Activated CD8-positive, alpha-beta memory T cell treated with anti-CD3 and anti-CD28 coated beads for 36 hours (primary cell): ENCODE data around the gene NAALADL2. TPM values are rescaled to one million over a fixed set of nuclear protein-coding genes. Genes with fewer than 3 reads are reported as not detected.

ENCODE experiments used
- CTCF ChIA-PET: fragments of 350-600 bp; sonication (Branson Sonifier 250); formaldehyde crosslinking; loops from one replicate; lab custom pipeline; 2021; ENCODE audit warnings: antibody characterized with exemption; lab: Charles Lee
- POLR2A ChIA-PET: fragments of 350-600 bp; sonication (Branson Sonifier 250); formaldehyde crosslinking; loops from one replicate; lab custom pipeline; 2021; ENCODE audit warnings: antibody characterized with exemption; lab: Charles Lee
- total RNA-seq, 2 experiments: library from RNA; stranded (reverse); gene quantifications; one replicate each; pipeline ENCODE4 v1.2.3, GENCODE V29; 2021

The NAALADL2 gene
- total RNA-seq, 2 experiments from 2014 or later = not detected

DNA sequence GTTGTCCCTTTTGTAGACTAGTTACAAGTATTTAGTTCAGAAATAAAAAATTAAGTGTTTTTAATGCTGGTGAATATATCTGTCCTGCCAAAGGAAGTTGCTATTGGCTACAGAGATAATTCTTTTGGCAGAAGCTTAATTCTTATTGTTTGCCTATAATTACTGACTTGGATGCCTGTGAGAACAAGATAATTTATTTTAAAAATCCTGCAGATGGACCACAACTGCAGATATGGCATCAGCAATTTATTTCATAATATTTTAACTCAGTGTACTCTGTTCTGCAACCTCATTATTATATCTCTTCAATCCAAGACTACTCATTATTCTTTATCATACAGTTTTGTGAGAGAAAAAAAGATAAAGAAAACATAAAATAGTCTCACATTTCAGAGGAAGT lies 789.8 kb downstream of the NAALADL2 start:
- ChIA-PET POLR2A (no interaction called here), CTCF (no interaction called here)

DNA sequence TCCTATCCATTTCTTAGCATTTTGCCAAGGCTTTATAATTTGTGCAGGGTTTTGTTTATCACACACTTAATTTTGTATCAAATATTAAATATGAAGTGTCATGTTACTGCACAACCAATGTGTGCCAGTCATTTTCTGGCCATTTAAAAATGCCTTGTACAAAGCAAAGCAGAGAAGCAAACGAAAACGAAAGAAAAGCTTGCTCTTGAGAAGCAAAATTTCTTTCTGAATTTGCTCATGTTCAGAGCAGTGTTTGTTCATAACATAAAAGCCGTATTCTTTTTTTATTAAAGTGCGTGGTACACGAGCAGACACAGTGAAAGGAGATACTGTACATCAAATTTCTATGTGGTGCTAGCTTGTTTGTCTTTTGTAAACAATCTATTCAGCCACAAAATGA lies 792.6 kb downstream of the NAALADL2 start:
- POLR2A ChIA-PET = no interaction called here
- CTCF ChIA-PET = no interaction called here

- POLR2A ChIA-PET = no interaction called here
- CTCF ChIA-PET = interaction anchor here (0.7 kb wide), 1 partner anchor 255 kb away, joined by 3 read pairs; no protein-coding TSS in a partner anchor
Measured at GRCh38 chr3:175655351-175655750, 796.2 kb downstream of the NAALADL2 start.

GRCh38 chr3:175656461-175656860 lies 797.3 kb downstream of the NAALADL2 start:
- POLR2A ChIA-PET = no interaction called here
- CTCF ChIA-PET = no interaction called here

DNA sequence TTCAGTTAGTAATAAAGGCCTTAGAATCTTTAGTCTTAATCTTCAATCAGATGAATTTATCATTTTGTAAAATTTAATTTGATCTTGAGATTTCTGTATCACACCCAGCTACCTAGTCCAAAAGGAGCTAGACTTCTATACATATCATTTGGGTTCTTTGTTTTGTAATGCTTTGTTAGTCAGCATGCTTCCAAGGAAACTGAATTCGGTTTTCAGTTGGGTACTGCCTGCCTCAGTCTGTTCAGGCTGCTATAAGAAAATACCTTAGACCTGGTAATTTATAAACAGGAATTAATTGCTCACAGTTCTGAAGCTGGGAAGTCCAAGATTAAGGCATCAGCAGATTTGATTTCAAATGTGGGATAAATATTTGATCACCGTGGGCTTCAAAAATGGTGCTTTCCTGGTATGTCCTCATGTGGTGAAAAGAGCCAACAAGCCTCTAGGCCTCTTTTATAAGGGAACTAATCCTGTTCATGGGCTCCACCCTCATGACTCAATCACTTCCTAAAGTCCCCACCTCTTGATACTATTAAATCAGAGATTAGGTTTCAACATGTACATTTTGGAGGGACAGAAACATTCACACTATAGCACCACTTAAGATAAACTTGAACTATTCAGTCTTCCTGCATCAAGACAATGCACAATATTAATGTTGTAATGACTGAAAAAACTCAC lies 800.7 kb downstream of the NAALADL2 start:
- CTCF ChIA-PET = no interaction called here
- POLR2A ChIA-PET = no interaction called here

- ChIA-PET CTCF (no interaction called here), POLR2A (no interaction called here)
Measured at GRCh38 chr3:175662815-175663214, 803.7 kb downstream of the NAALADL2 start.

DNA sequence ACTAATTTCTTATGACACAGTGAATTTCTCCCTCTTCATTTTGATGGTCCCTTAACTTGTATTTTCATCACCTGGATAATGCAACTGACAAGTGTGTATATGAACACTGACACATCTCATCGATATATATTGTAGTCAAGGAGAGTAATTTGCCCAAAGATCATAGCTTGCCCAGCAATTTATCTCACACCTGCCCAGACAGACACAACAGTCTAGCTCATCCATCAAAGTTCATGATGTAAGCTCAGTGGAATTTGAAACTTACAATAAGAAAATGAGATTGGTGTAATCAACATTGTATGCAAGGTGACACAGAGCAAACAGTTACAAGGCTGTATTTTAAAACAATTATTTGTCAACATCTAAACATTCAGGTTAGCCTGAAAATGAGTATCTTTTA lies 805.8 kb downstream of the NAALADL2 start:
- CTCF ChIA-PET = no interaction called here
- POLR2A ChIA-PET = interaction anchor here (0.6 kb wide), 1 partner anchor 1213 kb away, joined by 4 read pairs; no protein-coding TSS in a partner anchor

- CTCF ChIA-PET = no interaction called here
- POLR2A ChIA-PET = no interaction called here
Measured at GRCh38 chr3:175668300-175668699, 809.2 kb downstream of the NAALADL2 start.

- ChIA-PET POLR2A (no interaction called here), CTCF (no interaction called here)
Measured at GRCh38 chr3:175670557-175670956, 811.4 kb downstream of the NAALADL2 start.

GRCh38 chr3:175672119-175672689 lies 813.1 kb downstream of the NAALADL2 start:
- POLR2A ChIA-PET = no interaction called here
- CTCF ChIA-PET = no interaction called here

DNA sequence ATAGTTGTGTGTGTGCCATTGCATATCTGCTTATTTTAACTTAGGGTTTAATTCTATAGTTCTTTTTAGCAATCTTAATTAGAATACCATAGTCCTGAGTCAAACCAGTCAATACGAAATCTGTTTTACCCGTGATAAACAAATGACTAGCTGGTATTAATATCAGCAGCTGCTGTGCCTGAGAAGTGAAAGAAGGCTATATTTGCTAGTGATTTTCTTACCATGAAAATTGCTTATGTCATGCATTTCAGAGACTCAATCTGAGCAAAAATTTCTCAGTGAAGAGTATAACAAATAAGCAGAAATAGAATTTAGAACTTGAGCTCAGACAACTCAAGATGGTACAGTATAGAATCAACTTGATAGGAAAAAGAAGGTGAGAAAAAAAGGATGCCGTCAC lies 820.4 kb downstream of the NAALADL2 start:
- POLR2A ChIA-PET = no interaction called here
- CTCF ChIA-PET = no interaction called here

DNA sequence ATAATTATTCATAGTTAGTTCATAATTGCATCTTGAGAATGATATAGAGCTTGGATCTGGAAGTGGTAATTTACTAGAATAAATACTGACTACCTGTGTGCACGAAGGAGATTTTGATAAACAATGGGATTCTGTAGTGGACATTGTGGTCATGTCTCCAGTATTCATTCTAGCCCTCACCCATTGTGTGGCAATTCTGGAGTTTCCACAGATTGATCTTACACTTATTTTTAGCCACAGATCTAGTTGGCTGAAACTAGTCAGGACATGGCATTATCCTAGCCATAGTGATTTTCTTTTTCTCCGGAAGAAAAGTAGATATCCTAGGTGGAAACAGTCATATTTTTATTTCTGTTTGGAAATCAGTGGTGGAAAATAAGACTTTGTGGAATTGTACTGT lies 833.1 kb downstream of the NAALADL2 start:
- POLR2A ChIA-PET = no interaction called here
- CTCF ChIA-PET = no interaction called here

GRCh38 chr3:175695251-175695650 lies 836.1 kb downstream of the NAALADL2 start:
- ChIA-PET POLR2A (no interaction called here), CTCF (no interaction called here)

DNA sequence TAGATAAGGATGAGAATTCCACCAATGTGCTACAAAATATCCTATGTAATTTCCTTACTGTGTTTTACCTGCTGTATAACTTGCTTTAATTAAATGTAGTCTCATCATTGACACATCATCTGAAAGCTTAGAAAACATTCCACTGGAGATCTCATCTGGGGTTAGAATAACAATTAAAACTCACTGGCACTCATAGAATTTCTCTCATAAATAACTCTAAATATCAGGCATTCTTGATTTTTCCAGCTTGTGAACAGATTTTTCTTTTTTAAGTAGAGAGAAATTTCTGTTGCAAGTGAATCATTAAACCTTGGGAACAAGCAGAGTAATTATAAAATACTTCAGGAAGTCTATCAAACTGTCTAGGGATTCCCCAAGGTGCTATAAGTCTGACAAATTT lies 843.8 kb downstream of the NAALADL2 start:
- POLR2A ChIA-PET = no interaction called here
- CTCF ChIA-PET = no interaction called here

DNA sequence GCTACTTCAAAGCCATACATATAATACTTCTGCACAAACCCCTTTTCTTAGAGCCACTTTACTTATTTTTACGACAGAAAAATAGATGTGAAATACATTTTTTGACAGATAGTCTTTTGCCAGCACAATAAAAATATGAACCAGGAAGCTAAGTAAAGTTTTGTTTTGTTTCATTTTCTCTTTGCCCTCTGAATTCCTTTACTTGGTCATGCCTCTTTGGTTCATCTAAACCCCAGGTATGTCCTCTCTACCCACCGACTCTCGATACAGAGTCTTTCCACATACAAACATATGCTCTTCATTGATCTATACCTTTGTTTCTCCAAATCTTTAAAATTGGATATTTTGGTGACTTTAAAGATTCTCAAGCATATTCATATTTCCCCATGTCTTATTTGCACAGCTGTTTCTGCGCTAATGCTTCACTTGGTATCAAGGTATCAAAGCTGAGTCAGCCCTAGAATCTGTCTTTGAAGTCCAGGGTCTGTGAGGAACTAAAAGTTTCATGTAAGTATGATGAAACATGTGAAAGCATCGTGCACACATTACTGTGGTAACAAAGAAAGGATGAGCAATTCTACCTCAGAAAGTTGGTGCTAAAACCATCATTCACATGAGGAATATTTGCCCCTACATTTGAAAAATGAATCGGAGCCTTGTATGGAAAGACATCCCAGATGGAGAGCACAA lies 845.4 kb downstream of the NAALADL2 start:
- CTCF ChIA-PET = interaction anchor here (0.6 kb wide), 1 partner anchor 858 kb away, joined by 3 read pairs; no protein-coding TSS in a partner anchor
- POLR2A ChIA-PET = no interaction called here

- ChIA-PET CTCF (no interaction called here), POLR2A (no interaction called here)
Measured at GRCh38 chr3:175713268-175713667, 854.1 kb downstream of the NAALADL2 start.

DNA sequence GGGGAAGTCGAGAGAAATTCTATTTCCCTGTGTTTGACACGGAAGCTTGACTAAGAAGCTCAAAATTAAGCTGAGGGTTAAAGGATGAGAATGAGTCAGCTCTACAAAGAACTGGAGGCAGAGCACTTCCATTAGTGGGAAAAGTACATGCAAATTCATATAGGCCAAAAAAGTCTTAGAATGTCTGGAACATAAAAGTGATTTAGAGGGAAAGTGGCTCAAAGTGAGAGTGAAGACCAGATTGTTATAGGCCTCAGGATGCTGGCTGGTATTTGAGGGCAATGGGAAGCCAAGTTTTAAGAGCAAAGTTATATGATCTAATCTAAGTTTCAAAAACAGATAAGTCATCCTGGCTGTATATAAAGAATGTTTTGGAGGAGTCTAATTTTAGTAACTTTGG lies 857.3 kb downstream of the NAALADL2 start:
- ChIA-PET CTCF (no interaction called here), POLR2A (no interaction called here)

GRCh38 chr3:175726228-175726627 lies 867.1 kb downstream of the NAALADL2 start:
- POLR2A ChIA-PET = no interaction called here
- CTCF ChIA-PET = no interaction called here

DNA sequence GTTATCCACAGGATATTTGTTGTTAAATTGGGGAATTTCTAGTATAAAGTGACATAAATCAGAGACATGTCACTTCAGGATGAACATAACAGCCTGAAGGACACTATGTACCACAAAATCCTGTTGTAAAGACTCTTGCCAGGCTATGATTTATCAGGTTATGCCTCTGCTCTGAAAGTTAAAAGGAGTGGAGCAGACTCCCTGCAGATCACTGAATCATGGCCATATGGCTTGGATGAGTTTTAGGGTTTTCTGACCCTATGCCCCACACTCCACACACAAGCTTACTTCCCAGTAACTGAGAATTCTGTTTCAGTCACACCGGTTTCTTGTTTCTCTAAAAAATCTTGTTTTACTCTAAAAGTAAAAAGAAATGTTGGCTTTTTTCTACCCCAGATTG lies 869.4 kb downstream of the NAALADL2 start:
- CTCF ChIA-PET = no interaction called here

DNA sequence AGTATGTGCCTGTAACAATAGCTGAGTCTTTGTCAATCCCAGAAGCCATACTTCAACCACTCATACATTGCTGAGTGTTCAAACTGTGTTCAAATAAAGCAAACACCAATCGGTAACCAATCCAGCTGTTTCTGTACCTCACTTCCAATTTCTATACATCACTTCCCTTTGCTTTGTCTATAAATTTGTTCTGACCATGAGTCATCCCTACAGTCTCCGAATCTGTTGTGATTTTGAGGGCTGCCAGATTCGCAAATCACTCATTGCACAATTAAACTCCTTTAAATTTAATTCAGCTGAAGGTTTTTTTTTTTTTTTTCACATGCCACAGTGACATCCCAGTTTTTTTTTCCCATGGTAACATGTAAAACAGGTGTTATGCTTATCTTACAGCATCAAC lies 870.3 kb downstream of the NAALADL2 start:
- ChIA-PET POLR2A (no interaction called here), CTCF (interaction anchor here (1.1 kb wide), 1 partner anchor 12 kb away, joined by 3 read pairs; no protein-coding TSS in a partner anchor)

More for the DNA sequence above, 869.4 kb downstream of the NAALADL2 start:
- POLR2A ChIA-PET = no interaction called here

DNA sequence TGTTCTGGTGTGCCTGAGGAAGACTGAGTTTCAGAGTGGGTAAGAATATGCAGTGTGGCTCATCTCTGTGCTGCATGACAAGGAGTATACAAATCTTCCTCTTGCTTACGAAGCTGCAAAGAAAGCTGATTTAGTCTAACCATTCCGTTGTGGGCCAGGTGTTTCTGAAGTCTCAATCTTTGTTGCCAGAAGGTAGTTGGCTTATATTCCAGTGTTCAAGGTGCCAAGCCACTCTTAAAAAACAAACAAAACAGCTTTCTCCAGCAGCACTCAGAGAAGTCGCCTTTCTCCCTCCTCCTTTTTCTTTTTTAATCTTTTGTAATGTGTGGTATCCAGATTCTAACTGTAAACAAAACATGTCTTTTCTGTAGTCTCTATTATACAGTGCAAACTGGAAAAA lies 872.4 kb downstream of the NAALADL2 start:
- POLR2A ChIA-PET = no interaction called here

More for the DNA sequence above, 872.4 kb downstream of the NAALADL2 start:
- CTCF ChIA-PET = no interaction called here
